Activated naive CD4-positive, alpha-beta T cell (primary cell): ENCODE measurements around the gene TEKT2.

ENCODE experiments used
- DNase-seq, 4 experiments: peaks; one replicate each; lab custom pipeline; 2025; lab: John Stamatoyannopoulos, UW

TEKT2 gene

GRCh38 chr1:36087233-36088123, 3.6 kb downstream of the TEKT2 start:
- no peak for DNase-seq

GRCh38 chr1:36088265-36088576, 4.3 kb downstream of the TEKT2 start:
- DNase-seq, result no peak

GRCh38 chr1:36088577-36089392, 4.9 kb downstream of the TEKT2 start, which contains the start of gene ADPRS:
Gene ADPRS (plus strand): TSS chr1:36088892. CDS start chr1:36088905, 13 bp downstream.
- peak; percentile 67 to 88 (median 84) for DNase-seq

- no peak for DNase-seq
Measured at GRCh38 chr1:36089393-36090121, 5.7 kb downstream of the TEKT2 start.

- no peak for DNase-seq
Measured at GRCh38 chr1:36091141-36091540, 7.2 kb downstream of the TEKT2 start.

GRCh38 chr1:36091698-36092097, 7.8 kb downstream of the TEKT2 start:
- no peak for DNase-seq

GRCh38 chr1:36092166-36092797, 8.4 kb downstream of the TEKT2 start:
- DNase-seq, result no peak

- DNase-seq, result no peak
Measured at GRCh38 chr1:36092798-36093185, 8.9 kb downstream of the TEKT2 start.

GRCh38 chr1:36093226-36093625, 9.3 kb downstream of the TEKT2 start:
- DNase-seq, result no peak

- DNase-seq, result no peak
Measured at GRCh38 chr1:36093929-36094328, 10.0 kb downstream of the TEKT2 start.

GRCh38 chr1:36094621-36095061, 10.7 kb downstream of the TEKT2 start:
- no peak for DNase-seq

GRCh38 chr1:36095760-36096405, 12.0 kb downstream of the TEKT2 start:
- DNase-seq, result no peak

GRCh38 chr1:36096500-36097432, 12.9 kb downstream of the TEKT2 start:
- DNase-seq, result no peak

- no peak for DNase-seq
Measured at GRCh38 chr1:36097693-36098585, 14.0 kb downstream of the TEKT2 start.

- no peak for DNase-seq
Measured at GRCh38 chr1:36098650-36099365, 14.9 kb downstream of the TEKT2 start.

- peak; percentile 39 to 73 (median 62) for DNase-seq
Measured at GRCh38 chr1:36099681-36100341, 15.9 kb downstream of the TEKT2 start.

- DNase-seq, result no peak
Measured at GRCh38 chr1:36100376-36100775, 16.5 kb downstream of the TEKT2 start.

GRCh38 chr1:36101546-36101945, 17.7 kb downstream of the TEKT2 start:
- no peak for DNase-seq
